Measurements from ENCODE around the gene CDC42EP1. TPM values are rescaled to one million over a fixed set of nuclear protein-coding genes. Genes with fewer than 3 reads are reported as not detected.
"Not testable (repeated sequence)": the region's sequence is repeated elsewhere in the genome, so short reads cannot be mapped to it uniquely, and the experiment has no call there.

The CDC42EP1 gene
- total and polyA plus RNA-seq, 2 donors (not counting 1 experiment from before 2014, with no cell fraction given) = 0.22 TPM; not detected in 1

DNA sequence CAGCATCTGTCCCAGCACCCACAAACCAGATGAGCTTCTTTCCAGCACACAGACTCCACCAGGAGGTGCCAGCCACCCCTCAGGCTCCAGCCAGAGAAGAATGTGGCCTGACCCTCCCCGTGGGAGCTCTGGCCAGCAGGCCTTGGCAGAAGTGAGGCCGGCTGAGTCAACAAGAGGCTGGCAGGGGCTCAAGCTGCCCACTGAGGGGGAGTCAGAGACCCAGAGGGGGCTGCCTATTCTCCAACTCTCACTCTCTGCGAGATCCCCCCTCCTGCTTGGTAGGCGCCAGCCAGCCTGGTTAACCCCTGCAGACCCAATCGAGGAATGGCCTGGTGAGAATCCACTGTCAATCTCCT is 10.6 kb upstream of the CDC42EP1 start:
- Mint-ChIP-seq H3K4me1 (peaks cover 5% of the 10 kb centered on the region), H3K27me3 (peaks cover 14% of the 10 kb centered on the region), H3K27ac (no peak overlapping the region), H3K9me3 (ENCODE audit: insufficient read depth) (no peaks in the 10 kb centered on the region), H3K4me3 (no peak overlapping the region)
- no peaks in the 10 kb centered on the region for H3K9me3 ChIP-seq (ENCODE audit: control extremely low read depth in 1 of 3, control insufficient read depth in 2 of 3, insufficient read depth in 1 of 3, low read length in 2 of 3)
- H3K4me1 ChIP-seq (ENCODE audit: control insufficient read depth in 2 of 2, insufficient read depth in 2 of 2, low read length in 2 of 2) = peaks cover 9 to 13% of the 10 kb centered on the region in 2 donors
- ATAC-seq (ENCODE audit: low read depth) = no peak
- H3K36me3 ChIP-seq (replicated peaks in 1 of 2; ENCODE audit: control extremely low read depth in 1 of 2, control insufficient read depth in 1 of 2, extremely low read depth in 1 of 2, insufficient read depth in 2 of 2, low read length in 1 of 2) = no peaks in the 10 kb centered on the region
- ChIA-PET POLR2A (no interaction called here), CTCF (interaction anchor here (0.7 to 4.1 kb wide), 4 partner anchors 10 to 20 kb away, joined by 3 to 24 read pairs (median 5); no protein-coding TSS in a partner anchor)
- no peak overlapping the region for H3K4me2 ChIP-seq (replicated peaks; ENCODE audit: low read depth, low read length, poor library complexity, severe bottlenecking)
- H2AFZ ChIP-seq (ENCODE audit: insufficient read depth, low read depth, low read length, poor library complexity, severe bottlenecking) = no peak overlapping the region
- no peak overlapping the region for H3K9ac ChIP-seq (ENCODE audit: low read length)
- H3K27ac ChIP-seq (ENCODE audit: low read length in 2 of 2) = no peak overlapping the region
- TF ChIP-seq CTCF (IDR thresholded peaks at IDR 0.05) (no peak), EZH2 (IDR thresholded peaks at IDR 0.05; ENCODE audit: borderline replicate concordance, insufficient read depth, low read depth, low read length, poor library complexity, severe bottlenecking) (no peak)
- 80% methylated on average over 5 of the region's 5 CpGs for WGBS (ENCODE audit: insufficient coverage)
- H3K4me3 ChIP-seq (ENCODE audit: control extremely low read depth in 1 of 5, extremely low read depth in 1 of 5, insufficient read depth in 1 of 5, low read depth in 2 of 5, low read length in 4 of 5) = no peak overlapping the region
- intact Hi-C loops (cut with micrococcal nuclease) = no loop called here
- H4K20me1 ChIP-seq (ENCODE audit: control insufficient read depth, insufficient read depth, low read length, poor library complexity, severe bottlenecking) = no peaks in the 10 kb centered on the region
- H3K27me3 ChIP-seq (replicated peaks in 1 of 4; ENCODE audit: control extremely low read depth in 1 of 4, control insufficient read depth in 3 of 4, insufficient read depth in 4 of 4, low read length in 3 of 4) = peaks cover 0 to 24% (median 3%) of the 10 kb centered on the region in 4 experiments
- no peak for DNase-seq
- no peaks in the 10 kb centered on the region for H3K79me2 ChIP-seq (ENCODE audit: control insufficient read depth, insufficient read depth, low read length)

DNA sequence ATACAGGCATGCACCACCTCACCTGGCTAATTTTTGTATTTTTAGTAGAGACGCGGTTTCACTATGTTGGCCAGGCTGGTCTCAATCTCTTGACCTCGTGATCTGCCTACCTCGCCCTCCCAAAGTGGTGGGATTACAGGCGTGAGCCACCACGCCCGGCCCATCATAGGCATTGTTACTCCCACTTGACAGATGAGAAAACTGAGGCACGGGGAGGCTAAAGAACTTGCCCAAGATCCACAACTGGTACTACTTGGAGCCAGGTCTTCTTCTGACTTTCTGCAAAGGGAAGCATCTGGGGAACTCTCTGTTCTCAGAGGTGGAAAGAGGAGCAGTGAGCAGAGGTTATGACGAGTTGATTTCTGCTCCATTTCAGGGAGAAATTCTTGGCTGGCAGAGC is 9.4 kb upstream of the CDC42EP1 start:
- H3K4me3 ChIP-seq (ENCODE audit: control extremely low read depth in 1 of 5, extremely low read depth in 1 of 5, insufficient read depth in 1 of 5, low read depth in 2 of 5, low read length in 4 of 5); H3K27ac ChIP-seq (ENCODE audit: low read length in 2 of 2): not testable (repeated sequence)
- CTCF ChIA-PET = interaction anchor here (4.1 kb wide), 1 partner anchor 16 kb away, joined by 24 read pairs; no protein-coding TSS in a partner anchor

More for the DNA sequence above, 9.4 kb upstream of the CDC42EP1 start:
- H3K79me2 ChIP-seq (ENCODE audit: control insufficient read depth, insufficient read depth, low read length); H3K27ac Mint-ChIP-seq; H3K4me3 Mint-ChIP-seq; H3K4me2 ChIP-seq (replicated peaks; ENCODE audit: low read depth, low read length, poor library complexity, severe bottlenecking); H3K9ac ChIP-seq (ENCODE audit: low read length); H3K9me3 ChIP-seq (ENCODE audit: control extremely low read depth in 1 of 3, control insufficient read depth in 2 of 3, insufficient read depth in 1 of 3, low read length in 2 of 3); POLR2A ChIA-PET; H3K36me3 ChIP-seq (replicated peaks in 1 of 2; ENCODE audit: control extremely low read depth in 1 of 2, control insufficient read depth in 1 of 2, extremely low read depth in 1 of 2, insufficient read depth in 2 of 2, low read length in 1 of 2); H3K4me1 ChIP-seq (ENCODE audit: control insufficient read depth in 2 of 2, insufficient read depth in 2 of 2, low read length in 2 of 2); intact Hi-C loops (cut with micrococcal nuclease); DNase-seq; H4K20me1 ChIP-seq (ENCODE audit: control insufficient read depth, insufficient read depth, low read length, poor library complexity, severe bottlenecking); H3K4me1 Mint-ChIP-seq; ATAC-seq (ENCODE audit: low read depth); H2AFZ ChIP-seq (ENCODE audit: insufficient read depth, low read depth, low read length, poor library complexity, severe bottlenecking); H3K9me3 Mint-ChIP-seq (ENCODE audit: insufficient read depth): not testable (repeated sequence)
- H3K27me3 Mint-ChIP-seq = peaks cover 21% of the 10 kb centered on the region
- WGBS (ENCODE audit: insufficient coverage) = 89% methylated on average over 9 of the region's 9 CpGs
- peaks cover 0 to 24% (median 3%) of the 10 kb centered on the region in 4 experiments for H3K27me3 ChIP-seq (replicated peaks in 1 of 4; ENCODE audit: control extremely low read depth in 1 of 4, control insufficient read depth in 3 of 4, insufficient read depth in 4 of 4, low read length in 3 of 4)
